ENCODE measurements around the gene ROBO1. TPM values are rescaled to one million over a fixed set of nuclear protein-coding genes. Genes with fewer than 3 reads are reported as not detected.

Gene ROBO1
- total RNA-seq, 1 donor from 2014 or later = 20.8 TPM

GRCh38 chr3:79148786-79149185, 619.0 kb downstream of the ROBO1 start:
- Histone ChIP-seq H3K27me3 (ENCODE audit: control insufficient read depth, insufficient read depth, low read length) (no peaks in the 10 kb centered on the region), H3K4me3 (ENCODE audit: low read depth, low read length) (no peak overlapping the region), H3K36me3 (ENCODE audit: control insufficient read depth, insufficient read depth, low read length) (no peaks in the 10 kb centered on the region)
- DNase-seq (ENCODE audit: low read depth) (peak; percentile 47), FAIRE-seq (no peak)
- no peak for TF ChIP-seq CTCF (IDR thresholded peaks at IDR 0.05; ENCODE audit: insufficient read depth, low read length, severe bottlenecking)

- DNase-seq (ENCODE audit: low read depth) (no peak), FAIRE-seq (no peak)
- Histone ChIP-seq H3K27me3 (ENCODE audit: control insufficient read depth, insufficient read depth, low read length) (no peaks in the 10 kb centered on the region), H3K36me3 (ENCODE audit: control insufficient read depth, insufficient read depth, low read length) (no peaks in the 10 kb centered on the region), H3K4me3 (ENCODE audit: low read depth, low read length) (no peak overlapping the region)
- TF ChIP-seq CTCF (IDR thresholded peaks at IDR 0.05; ENCODE audit: insufficient read depth, low read length, severe bottlenecking) = no peak
Measured at GRCh38 chr3:79146024-79146423, 621.8 kb downstream of the ROBO1 start.

GRCh38 chr3:79140708-79141107, 627.1 kb downstream of the ROBO1 start:
- FAIRE-seq (no peak), DNase-seq (ENCODE audit: low read depth) (peak; percentile 28)
- Histone ChIP-seq H3K27me3 (ENCODE audit: control insufficient read depth, insufficient read depth, low read length) (no peaks in the 10 kb centered on the region), H3K4me3 (ENCODE audit: low read depth, low read length) (no peak overlapping the region), H3K36me3 (ENCODE audit: control insufficient read depth, insufficient read depth, low read length) (no peaks in the 10 kb centered on the region)
- no peak for TF ChIP-seq CTCF (IDR thresholded peaks at IDR 0.05; ENCODE audit: insufficient read depth, low read length, severe bottlenecking)

- no peak for TF ChIP-seq CTCF (IDR thresholded peaks at IDR 0.05; ENCODE audit: insufficient read depth, low read length, severe bottlenecking)
- FAIRE-seq (no peak), DNase-seq (ENCODE audit: low read depth) (no peak)
- H3K36me3 ChIP-seq (ENCODE audit: control insufficient read depth, insufficient read depth, low read length) = no peaks in the 10 kb centered on the region
- H3K27me3 ChIP-seq (ENCODE audit: control insufficient read depth, insufficient read depth, low read length) = no peaks in the 10 kb centered on the region
- H3K4me3 ChIP-seq (ENCODE audit: low read depth, low read length) = no peak overlapping the region
Measured at GRCh38 chr3:79139395-79140068, 628.3 kb downstream of the ROBO1 start.

GRCh38 chr3:79125313-79125984, 642.3 kb downstream of the ROBO1 start:
- FAIRE-seq = no peak
- TF ChIP-seq CTCF (IDR thresholded peaks at IDR 0.05; ENCODE audit: insufficient read depth, low read length, severe bottlenecking) = no peak
- no peak overlapping the region for H3K4me3 ChIP-seq (ENCODE audit: low read depth, low read length)
- DNase-seq (ENCODE audit: low read depth) = no peak
- no peaks in the 10 kb centered on the region for H3K27me3 ChIP-seq (ENCODE audit: control insufficient read depth, insufficient read depth, low read length)
- H3K36me3 ChIP-seq (ENCODE audit: control insufficient read depth, insufficient read depth, low read length) = no peaks in the 10 kb centered on the region

All from bronchial epithelial cell (primary cell).